Activated CD4-positive, alpha-beta T cell treated with anti-CD3 and anti-CD28 coated beads for 1 hour (primary cell): Measurements from ENCODE around the gene STEAP3.

ENCODE experiments used
- DNase-seq: peaks from one replicate; pipeline ENCODE4 v3.0.0-alpha.2; 2020

The STEAP3 gene

DNA sequence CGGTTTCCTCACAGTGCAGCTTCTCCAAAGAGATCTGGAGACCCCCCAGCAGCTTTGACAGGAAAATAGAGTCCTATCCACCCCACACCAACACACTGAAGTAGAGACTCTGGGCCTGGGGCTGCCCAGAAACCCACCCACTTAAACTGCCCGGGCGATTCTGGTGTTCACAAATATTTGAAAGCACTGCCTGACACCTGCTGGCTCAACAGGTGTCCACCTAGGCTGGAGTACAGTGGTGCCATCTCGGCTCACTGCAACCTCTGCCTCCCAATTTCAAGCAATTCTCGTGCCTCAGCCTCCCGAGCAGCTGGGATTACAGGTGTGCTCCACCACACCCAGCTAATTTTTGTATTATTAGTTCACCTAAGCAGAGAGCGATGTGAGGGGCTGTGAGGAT, 5.3 kb downstream of the STEAP3 start:
- DNase-seq = no peak

DNA sequence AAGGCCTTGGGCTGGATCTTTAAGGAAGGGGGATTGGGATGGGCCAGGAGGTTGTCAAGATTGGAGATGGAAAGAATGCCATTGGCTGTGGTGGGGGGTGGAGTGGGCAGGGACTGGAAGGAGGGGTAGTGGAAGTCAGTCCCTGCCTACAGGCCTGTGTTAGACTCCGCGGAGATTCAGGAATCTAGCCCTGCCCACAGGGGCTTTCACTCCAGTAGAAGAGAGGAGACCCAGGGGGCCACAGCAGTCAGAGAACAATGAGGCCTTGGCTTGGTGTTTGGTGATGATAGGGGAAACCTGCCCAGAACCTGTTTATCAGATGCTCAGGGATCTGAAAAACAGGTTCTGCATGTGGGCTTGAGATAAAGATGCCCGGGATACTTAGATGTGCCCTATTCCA, 6.1 kb downstream of the STEAP3 start:
- no peak for DNase-seq

DNA sequence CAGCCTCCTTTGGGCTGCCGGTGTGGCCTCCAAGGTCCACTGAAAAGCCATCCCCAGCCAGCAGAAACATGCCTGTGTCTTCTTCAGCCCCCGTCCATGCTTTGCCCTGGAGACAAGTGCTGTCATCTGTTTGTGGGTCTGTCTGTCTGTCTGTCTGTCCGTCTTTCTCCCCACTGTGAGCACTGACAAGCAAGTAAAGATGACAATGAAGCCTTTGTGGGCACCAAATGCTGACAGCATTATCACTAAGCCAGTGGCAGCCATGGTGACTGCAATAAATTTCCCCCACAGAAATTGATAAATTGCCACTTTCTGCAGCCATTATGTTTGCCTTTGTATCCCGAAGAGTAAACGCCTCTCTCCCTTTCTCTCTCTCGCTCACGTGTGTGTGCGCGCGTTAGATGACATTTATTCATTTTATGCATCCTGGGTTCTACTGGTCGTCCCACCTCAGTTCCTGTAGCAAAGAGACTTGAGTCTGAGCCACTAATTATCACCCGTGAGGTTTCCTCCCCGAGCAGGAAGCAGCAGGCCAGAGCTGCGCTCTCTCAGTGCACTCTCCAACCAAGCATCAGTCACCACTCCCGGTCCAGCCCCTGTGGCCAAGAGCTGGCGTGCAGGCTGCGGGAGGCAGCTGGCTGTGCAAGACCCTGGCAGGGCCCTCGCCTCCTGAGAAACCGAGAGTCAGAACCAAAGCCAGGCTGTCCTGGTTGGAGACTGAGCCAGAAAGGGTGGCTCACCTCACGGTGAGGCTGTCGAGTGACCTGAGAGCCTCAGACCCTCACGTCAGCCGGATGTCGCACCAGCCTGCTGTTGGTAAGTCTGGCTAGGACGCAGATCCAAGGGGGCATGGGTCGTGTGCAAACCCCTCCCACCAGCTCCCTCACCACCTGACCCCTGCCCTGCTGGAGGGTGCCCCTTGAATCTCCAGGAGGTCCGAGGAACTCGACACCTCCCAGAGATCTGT, 6.9 kb downstream of the STEAP3 start:
- DNase-seq = no peak

DNA sequence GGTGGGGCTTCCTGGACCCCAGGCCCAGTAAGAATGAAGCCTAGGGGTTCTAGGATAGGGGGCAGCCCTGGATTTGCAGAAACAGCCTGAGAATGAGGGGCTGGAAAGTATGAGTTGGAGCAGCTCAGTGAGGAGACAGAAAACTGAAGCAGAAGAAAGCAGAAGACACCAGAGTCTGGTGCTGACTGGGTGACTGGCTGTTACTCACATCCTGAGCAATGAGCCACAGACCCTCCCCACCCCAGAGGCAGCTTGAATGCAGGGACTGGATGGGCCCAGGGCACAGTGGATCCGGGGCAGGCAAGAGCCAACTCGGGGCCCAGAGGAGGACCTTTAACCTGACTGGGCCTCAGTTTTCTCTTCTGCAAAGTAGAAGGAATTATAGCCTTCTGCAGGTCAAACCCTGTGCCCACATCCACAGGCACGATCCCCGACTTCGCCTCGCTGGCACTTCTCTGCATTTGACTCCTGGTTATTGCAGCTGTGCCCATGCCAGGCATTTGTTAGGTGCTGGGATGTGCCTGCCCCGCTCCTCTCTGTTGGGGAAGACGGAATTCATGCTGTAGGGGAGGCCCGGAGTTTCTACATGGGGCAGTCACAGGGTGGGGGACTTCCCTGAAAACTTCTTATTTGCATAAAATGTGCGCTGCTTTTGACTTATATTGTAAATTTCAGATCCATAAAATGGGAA, 8.5 kb downstream of the STEAP3 start:
- no peak for DNase-seq

DNA sequence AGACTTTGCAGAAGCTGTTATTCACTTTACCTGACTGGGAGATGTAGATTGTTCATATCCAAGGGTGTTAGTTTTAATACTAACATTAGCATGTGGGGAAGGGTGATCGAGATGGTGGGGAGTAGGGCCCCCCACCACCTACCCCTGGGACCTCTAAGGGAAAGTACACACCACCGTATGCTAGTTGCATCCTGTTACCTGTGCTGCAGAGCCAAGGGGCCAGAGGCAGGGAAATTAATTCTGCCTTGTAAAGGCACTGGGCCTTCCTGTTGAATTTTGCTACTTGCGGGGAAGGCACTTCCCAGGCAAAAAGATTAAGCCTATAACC, 9.0 kb downstream of the STEAP3 start:
- no peak for DNase-seq

DNA sequence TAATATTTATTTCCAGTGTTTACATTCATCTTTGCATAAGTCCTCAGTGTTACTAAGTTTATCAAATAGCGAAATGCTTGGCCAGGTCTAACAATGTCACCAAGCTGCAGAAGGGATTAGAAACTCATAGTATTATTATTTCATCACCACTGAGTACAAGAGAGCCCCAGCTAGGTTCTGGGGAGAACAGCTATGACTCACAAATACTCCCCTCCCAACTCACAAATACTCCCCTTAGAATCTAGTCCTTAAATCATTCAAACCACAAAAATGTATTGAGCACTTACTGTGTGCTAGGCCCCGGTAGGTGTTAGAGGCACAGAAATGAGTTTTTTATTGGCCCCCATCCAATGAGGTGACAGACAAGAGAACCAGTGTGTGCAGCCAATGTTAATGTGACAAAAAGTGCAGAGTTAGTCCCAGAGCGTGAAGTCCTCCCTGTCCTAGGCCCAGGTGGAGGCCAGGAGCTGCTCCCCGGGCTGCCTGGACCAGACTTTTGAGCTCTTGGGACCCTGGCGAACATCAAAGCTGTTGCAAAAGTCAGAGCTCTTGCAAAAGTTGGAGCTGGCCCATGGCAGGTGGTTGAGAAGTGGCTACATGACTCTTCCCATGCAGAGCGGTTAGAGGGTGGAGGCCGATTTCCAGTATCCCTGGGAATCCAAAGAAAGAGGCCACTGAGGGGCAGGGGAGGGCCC, 9.8 kb downstream of the STEAP3 start:
- no peak for DNase-seq

- DNase-seq = no peak
Measured at GRCh38 chr2:119234021-119235019, 10.7 kb downstream of the STEAP3 start.

GRCh38 chr2:119236796-119237195, 13.2 kb downstream of the STEAP3 start:
- DNase-seq = no peak

DNA sequence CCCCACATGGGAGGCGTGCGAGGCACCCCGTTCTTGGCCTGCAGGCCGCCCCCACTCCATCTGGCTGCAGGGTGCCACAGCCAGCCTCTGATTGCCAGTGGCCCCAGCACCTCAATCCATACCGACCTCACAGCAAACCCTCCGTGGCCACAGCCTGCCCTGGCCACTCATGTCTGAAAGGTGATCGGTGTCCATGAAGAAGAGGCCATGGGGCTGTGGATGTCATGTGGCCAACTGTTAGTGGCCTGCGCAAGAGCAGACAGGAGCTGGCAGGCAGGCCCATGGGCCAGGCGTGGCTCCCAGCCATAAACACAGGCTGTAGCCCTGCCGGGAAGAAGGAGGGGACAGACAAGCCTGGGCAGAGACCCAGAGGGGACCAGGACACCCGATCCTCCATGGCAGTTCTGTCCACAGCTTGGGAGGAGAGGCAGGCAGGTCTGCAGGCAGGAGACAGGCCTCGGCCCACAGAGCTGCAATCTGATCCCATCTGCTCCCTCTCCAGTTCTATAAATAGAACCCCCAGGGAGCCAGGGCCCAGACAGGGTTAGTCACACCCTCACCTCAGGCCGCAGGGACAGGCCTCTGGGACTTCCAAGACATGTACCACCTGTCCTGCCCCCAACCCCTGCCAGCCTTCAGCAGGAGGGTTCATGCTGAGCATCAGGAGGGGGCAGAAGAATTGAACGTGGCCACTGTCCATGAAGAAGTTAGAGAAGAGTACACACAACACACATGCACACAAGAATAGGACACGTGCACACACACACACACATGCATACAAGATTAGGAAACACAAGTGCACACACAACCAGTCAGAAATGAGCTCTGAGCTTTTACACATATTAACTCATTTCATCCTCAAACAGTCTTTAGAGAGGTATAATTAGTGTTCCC, 16.9 kb downstream of the STEAP3 start:
- no peak for DNase-seq

- no peak for DNase-seq
Measured at GRCh38 chr2:119241205-119241532, 17.5 kb downstream of the STEAP3 start.

DNA sequence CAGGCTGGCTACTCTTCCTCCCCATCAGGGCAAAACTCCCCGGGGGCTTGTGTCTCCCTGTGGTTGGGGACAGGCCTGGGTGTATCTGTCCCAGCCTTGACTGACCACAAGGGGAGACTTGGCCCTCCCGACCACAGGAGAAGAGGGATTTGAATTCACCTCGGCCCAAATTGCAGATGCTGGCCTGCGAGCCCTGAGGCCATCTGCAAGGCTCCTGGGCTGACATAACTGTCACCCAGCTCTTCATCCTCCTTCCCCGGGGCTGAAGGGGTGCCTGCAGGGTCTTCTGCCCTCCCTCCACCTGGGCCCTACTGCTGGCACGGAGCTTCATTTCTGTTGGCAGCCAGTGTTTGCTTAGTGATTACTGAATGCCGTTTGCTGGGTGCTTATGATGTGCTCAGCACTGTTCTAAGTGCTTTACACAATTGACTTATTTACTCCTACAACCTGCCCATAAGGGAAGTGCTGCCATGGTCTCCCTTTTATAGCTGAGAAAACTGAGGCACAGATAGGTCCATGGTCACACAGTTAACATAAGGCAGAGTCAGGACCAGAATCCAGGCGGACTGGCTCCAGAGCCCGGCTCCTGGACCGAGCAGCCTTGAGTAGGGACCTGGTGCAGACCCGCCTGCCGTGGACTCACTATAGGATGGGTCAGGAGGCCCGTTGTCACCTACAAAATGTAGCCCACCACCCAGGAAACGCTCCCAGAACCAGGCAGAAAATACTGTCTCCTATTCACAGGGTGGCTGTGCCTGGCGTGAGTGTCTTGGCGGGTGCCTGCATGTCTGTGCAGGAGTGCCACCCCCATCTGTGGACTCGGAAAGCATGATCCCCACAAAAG, 18.9 kb downstream of the STEAP3 start:
- DNase-seq = no peak

DNA sequence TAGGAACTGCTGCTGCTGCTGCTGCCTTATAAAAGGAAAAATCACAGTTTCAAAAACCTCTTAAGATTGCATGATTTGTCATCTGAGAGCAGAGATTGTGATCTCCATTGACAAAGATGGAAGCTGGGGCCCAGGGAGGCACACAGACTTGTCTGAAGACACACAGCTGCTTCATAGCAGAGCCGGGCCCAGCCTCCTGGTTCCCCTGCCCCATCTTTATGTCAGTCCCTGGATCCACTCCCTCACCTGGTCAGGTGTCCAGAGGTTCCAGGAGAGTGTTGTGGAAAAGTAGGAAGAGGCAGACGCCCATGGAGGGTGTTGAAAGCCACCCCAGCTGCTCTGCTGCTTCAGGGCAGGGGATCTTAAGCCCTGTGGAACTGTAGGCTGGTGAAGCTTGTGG, 20.0 kb downstream of the STEAP3 start:
- DNase-seq = no peak

DNA sequence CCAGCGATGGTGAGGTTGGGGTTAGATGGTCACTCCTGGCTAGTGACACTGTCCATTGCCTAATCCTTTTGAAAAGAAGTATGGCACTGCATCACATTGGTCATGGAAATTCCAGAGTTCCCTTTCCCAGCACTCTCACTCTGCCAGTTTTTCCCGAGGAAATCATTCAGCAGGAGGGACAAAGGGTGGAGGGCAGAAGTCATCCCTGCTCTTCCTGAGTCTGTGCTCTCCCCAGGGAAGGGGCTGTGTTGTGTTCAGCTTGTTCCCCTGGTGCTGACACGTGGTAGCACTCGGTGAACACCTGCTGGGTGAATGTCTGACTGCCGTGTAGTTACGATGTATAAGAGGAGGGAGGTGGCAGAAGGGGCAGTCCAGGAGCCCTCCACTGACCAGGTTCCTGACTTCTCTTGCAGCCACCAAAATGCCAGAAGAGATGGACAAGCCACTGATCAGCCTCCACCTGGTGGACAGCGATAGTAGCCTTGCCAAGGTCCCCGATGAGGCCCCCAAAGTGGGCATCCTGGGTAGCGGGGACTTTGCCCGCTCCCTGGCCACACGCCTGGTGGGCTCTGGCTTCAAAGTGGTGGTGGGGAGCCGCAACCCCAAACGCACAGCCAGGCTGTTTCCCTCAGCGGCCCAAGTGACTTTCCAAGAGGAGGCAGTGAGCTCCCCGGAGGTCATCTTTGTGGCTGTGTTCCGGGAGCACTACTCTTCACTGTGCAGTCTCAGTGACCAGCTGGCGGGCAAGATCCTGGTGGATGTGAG, 21.6 kb downstream of the STEAP3 start:
- no peak for DNase-seq

DNA sequence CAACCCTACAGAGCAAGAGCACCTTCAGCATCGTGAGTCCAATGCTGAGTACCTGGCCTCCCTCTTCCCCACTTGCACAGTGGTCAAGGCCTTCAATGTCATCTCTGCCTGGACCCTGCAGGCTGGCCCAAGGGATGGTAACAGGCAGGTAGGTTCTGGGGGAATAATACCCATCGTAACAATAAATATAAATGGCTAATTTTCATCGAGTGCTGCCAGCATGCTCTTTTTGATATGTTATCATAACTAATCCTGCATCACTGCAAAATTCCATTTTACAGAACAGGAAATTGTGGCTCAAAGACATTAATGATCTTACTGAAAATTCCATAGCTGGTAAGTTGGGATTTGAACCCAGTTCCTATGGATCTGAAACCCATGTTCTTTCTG, 22.2 kb downstream of the STEAP3 start:
- DNase-seq = no peak

DNA sequence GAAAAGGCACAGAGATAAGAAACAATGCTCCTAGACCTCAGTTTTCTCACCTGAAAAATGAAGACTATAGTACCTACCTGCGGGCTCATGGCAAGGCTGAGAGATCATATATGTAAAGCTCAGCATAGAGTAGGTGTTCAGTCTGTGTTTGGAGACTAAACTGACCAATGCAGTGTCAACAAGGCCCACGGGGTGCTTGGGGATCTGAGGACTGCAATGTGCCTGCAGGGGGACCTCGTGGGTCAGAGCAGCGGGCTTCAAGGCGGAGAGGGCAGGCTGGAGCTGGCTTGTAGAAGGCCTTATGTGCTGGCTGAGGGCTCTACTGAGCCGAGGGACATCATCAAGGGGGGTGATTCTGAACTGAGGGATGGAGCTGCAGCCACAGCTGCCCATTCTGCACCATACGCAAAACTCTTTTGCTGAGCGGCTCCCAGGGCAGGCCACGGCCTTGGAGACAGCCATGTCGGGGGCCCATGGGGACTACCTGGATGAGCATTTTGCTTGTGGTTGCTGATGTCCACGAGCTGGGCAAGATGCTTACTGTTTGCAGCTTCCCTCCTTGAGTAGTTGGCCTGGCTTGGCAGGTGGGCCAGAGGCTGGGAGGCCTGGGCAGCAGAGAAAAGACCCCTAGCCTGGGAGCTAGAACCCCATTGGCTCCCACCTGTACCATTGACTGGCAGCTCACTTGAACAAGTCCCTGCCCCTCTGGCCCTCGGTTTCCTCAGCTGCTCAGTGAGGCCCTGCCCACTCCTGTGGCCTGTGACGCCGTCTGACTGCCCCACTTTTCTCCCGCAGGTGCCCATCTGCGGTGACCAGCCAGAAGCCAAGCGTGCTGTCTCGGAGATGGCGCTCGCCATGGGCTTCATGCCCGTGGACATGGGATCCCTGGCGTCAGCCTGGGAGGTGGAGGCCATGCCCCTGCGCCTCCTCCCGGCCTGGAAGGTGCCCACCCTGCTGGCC, 23.5 kb downstream of the STEAP3 start:
- no peak for DNase-seq

DNA sequence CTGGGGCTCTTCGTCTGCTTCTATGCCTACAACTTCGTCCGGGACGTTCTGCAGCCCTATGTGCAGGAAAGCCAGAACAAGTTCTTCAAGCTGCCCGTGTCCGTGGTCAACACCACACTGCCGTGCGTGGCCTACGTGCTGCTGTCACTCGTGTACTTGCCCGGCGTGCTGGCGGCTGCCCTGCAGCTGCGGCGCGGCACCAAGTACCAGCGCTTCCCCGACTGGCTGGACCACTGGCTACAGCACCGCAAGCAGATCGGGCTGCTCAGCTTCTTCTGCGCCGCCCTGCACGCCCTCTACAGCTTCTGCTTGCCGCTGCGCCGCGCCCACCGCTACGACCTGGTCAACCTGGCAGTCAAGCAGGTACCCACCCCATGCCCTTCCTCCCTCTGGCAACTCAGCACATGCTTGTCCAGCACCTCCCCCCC, 24.2 kb downstream of the STEAP3 start:
- DNase-seq = no peak

DNA sequence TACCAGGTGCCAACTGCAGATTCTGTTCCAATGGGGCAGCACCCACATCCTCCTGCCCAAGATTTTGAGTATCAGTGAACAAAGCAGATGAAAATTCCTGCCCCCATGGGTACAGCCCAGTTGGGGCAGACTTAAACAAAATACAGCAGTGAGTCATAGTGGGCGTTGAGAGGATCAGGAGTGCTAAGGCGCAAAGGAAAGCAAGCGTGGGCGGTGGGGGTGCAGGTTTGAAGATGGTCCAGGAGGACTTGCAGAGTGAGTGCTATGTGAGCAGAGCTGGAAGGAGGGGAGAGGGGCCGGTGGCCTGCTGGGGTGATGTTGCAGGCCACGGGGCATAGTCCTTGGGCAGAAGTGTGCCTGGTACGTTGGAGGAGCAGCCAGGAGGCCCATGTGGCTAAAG, 24.7 kb downstream of the STEAP3 start:
- DNase-seq = no peak

DNA sequence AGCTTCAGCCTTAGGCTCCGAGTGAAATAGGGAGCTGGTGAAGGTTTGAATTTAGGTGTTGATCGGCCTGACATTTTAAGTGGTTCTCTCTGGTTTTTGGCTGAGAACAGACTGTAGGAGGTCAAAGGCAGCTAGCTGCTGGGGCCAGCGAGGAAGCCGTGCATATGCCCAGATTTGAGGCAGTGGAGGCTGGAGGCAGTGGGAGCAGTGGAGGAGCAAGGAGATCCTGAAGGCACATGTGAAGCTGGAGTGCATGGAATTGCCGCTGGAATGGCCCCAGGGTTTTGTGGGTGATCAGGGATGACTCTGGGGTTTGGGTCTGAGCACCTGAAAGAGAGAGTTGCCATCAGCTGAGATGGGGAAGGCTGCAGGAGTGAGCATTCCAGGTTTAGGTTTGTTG, 25.1 kb downstream of the STEAP3 start:
- DNase-seq = no peak

DNA sequence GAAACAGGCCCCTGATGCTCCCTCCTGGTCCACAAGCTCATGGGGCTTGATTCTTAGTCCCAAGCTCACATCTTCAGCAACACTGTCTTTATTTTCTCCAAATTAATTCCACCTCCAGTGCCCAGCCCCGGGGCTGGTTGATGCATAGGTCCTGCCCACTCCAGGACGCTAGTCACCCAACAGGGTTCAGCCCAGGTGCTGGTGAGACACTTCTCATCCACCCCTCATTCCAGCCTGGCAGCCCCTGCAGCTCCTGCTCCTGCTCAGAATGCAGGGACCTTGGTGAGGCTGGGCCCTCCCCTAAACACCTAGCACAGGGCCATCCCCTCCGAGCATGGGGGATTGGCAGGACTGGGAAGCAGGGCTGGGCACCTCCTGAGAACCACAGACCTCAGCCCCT, 25.7 kb downstream of the STEAP3 start:
- no peak for DNase-seq
